Activated T-helper 1 cell treated with Interleukin-2 at 50 U/mL for 16 hours (primary cell): ENCODE measurements around the gene UGT1A9.

Source experiments
- DNase-seq: peaks from one replicate; pipeline ENCODE4 v3.0.0-alpha.2; 2020; ENCODE audit warnings: low read depth

The UGT1A9 gene

GRCh38 chr2:233758849-233759248 is 87.2 kb downstream of the UGT1A9 start:
- DNase-seq, result no peak

- no peak for DNase-seq
Observed at GRCh38 chr2:233760043-233760442, 88.3 kb downstream of the UGT1A9 start, which contains the start of gene UGT1A1. Gene UGT1A1 (plus strand): TSS chr2:233760270. CDS start chr2:233760288, 18 bp downstream.

GRCh38 chr2:233761040-233761769 is 89.5 kb downstream of the UGT1A9 start:
- no peak for DNase-seq

- DNase-seq, result no peak
Observed at GRCh38 chr2:233764264-233764663, 92.6 kb downstream of the UGT1A9 start.

GRCh38 chr2:233764761-233765160 is 93.1 kb downstream of the UGT1A9 start:
- no peak for DNase-seq

- no peak for DNase-seq
Observed at GRCh38 chr2:233766416-233766815, 94.7 kb downstream of the UGT1A9 start.

- no peak for DNase-seq
Observed at GRCh38 chr2:233768076-233768475, 96.4 kb downstream of the UGT1A9 start.

- DNase-seq, result no peak
Observed at GRCh38 chr2:233769260-233769659, 97.6 kb downstream of the UGT1A9 start.

- no peak for DNase-seq
Observed at GRCh38 chr2:233772153-233772552, 100.5 kb downstream of the UGT1A9 start.

GRCh38 chr2:233772583-233772982 is 100.9 kb downstream of the UGT1A9 start:
- no peak for DNase-seq

GRCh38 chr2:233773854-233774253 is 102.2 kb downstream of the UGT1A9 start:
- no peak for DNase-seq

GRCh38 chr2:233775414-233775813 is 103.7 kb downstream of the UGT1A9 start:
- no peak for DNase-seq

GRCh38 chr2:233778030-233778429 is 106.3 kb downstream of the UGT1A9 start, which contains the start of gene MROH2A:
Gene MROH2A (plus strand): TSS chr2:233778330. CDS start chr2:233779359, 1,029 bp downstream.
- DNase-seq, result no peak

GRCh38 chr2:233779722-233780121 is 108.0 kb downstream of the UGT1A9 start:
- DNase-seq, result no peak

- no peak for DNase-seq
Observed at GRCh38 chr2:233780771-233781170, 109.1 kb downstream of the UGT1A9 start.

- DNase-seq, result no peak
Observed at GRCh38 chr2:233789554-233789953, 117.9 kb downstream of the UGT1A9 start.

- no peak for DNase-seq
Observed at GRCh38 chr2:233791151-233791882, 119.6 kb downstream of the UGT1A9 start.

GRCh38 chr2:233791883-233792329 is 120.2 kb downstream of the UGT1A9 start:
- no peak for DNase-seq

- DNase-seq, result no peak
Observed at GRCh38 chr2:233792720-233793119, 121.0 kb downstream of the UGT1A9 start.

GRCh38 chr2:233793465-233794127 is 121.9 kb downstream of the UGT1A9 start:
- no peak for DNase-seq

GRCh38 chr2:233794128-233794658 is 122.5 kb downstream of the UGT1A9 start:
- DNase-seq, result no peak

- no peak for DNase-seq
Observed at GRCh38 chr2:233795735-233796171, 124.1 kb downstream of the UGT1A9 start.
